HG03571 (cell line): ENCODE results near the gene TBC1D9.

Experiments
- ATAC-seq: cut with Tn5 transposase; IDR thresholded peaks from one replicate; pipeline ENCODE4 v1.9.1; 2021; ENCODE audit not compliant: unreplicated experiment

TBC1D9 gene

DNA sequence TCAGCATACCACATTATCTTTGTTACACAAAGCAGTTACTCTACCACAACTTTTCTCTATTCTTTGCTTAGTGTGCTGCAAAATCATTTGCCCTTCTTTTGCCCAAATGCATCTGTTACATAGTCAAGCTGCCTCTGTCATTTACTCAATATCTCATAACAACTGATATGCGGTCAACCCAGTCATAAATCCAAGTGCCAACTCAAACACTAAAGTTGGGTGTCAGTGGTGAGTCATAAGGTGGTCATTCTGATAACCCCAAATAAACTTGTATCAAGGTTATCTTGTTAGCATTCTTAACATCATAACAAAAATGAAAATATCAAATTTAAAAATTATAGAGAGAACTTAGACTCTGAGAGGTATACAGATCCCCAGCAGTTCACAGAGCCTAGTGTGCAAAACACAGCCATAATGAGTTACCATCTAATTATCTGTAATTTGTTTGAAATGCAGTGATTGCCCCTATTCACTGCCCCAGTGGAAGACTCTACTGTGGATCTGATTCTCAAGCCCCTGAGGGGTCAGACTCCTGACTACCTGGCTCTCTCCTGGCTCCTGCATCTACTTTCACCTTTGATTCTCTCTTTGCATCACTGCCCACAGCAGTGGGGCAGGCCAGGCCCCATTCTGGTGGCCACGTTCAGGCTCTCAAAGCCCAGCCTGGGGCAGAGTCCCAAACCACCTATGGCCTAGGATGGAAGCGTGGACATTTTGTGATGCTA lies 29.2 kb downstream of the TBC1D9 start:
- ATAC-seq, result no peak

DNA sequence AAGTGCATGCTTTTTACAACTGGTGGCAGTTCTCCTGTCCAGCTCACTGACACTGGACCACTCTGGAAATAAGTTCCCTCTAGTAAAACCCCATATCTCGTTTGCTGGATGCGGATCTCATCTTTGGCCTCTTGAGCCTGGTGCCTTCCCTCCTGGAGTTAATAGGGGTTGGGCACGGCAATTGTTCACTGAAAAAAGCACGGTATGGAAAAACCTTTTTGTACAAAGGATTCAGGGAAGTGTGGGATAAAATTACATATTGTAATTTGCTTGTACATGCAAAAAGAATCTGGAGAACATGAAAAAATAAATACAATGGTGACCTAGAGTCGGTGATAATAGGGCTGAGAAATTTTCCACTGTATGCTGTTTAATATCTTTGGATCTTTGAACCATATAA lies 30.6 kb downstream of the TBC1D9 start:
- no peak for ATAC-seq

DNA sequence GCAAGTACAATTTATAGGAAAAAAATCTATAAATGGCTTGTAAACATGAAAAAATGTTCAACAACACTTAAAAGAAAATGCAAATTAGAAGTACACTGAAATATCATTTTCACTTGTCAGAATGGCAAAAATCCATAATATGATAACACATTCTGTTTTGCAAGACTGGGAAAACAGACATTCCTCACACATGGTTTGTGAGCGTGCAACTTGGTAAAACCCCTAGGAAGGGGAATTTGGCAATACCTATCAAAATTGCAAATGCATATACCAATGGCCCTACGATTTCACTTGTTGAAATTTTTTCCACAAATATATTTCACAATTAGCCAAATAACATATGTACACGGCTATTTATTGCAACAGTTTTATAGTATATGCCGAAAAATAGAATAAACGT lies 31.4 kb downstream of the TBC1D9 start:
- ATAC-seq, result no peak

DNA sequence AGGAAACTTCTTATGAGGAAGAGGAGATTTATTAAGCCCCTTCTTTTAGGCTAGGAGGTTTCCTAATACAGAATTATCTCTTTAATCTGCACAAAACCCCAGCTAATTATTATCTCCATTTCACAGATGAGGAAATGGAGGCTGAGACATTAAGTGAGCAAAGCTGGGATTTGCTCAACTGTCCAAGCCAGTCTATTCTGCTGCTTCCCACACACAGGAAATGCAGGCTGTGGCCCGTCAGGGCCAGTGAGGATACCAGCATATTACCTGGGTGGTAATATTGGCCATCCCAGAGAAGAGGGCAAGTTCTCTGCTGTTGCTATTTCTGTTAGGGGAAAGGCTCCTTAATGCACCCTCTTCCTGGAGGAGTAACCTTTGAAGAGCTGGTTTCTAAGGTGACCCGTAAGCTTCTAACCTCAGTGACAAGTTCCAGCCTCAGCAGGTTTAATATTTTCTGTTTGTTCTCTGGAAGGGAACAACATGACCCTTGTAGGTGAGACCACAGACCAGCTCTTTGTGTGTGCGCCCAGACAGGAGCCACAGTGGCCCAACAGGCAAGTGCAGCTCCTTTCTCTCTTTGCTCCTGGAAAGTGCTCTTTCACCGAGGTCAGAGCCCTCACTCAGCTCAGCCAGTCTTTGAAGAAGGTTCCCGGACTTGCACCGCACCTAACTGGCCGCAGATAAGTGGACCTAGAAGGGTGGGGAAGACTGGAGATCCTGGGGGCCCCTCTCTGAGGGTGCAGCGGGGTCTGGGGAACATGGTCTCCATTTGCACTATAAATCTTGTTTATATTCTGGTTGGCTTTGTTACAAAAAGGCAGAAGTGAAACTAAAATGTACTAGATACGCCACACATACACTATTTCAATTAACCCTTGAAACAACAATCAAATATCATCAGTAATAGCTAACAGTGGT lies 35.5 kb downstream of the TBC1D9 start:
- peak; percentile 50 for ATAC-seq

DNA sequence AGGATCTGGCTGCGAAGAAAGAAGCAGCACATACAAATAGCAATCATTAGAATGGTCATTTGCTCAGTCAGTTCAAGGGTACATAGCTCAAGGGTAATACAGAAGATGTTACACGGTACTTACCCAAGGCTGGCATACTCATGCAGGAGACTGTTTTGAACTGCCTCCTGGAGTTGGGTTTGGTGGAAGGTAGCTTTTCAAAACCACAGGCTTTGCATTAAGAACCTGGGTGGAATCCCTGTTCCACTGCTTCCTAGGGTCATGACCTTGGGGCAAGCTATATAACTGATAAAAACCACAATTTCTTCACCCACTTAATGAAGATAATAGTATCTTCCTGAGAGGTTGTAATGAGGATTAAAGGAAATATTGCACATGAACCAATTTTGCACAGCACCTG lies 36.5 kb downstream of the TBC1D9 start:
- ATAC-seq, result no peak

DNA sequence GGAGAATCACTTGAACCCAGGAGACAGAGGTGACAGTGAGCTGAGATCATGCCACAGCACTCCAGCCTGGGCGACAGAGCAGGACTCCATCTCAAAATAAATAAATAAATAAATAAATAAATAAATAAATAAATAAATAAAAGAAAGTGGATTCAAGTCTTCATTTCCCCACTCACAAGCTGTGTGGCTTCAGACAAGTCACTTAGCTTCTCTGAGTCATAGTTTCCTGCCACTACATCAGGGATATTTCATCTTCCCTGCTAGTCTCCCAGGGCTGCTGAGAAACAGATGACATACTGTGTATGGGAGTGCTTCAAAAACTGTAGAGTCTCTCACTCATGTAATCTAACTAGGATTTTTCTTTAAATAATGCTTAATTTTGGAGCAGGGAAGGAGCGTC lies 37.2 kb downstream of the TBC1D9 start:
- no peak for ATAC-seq

DNA sequence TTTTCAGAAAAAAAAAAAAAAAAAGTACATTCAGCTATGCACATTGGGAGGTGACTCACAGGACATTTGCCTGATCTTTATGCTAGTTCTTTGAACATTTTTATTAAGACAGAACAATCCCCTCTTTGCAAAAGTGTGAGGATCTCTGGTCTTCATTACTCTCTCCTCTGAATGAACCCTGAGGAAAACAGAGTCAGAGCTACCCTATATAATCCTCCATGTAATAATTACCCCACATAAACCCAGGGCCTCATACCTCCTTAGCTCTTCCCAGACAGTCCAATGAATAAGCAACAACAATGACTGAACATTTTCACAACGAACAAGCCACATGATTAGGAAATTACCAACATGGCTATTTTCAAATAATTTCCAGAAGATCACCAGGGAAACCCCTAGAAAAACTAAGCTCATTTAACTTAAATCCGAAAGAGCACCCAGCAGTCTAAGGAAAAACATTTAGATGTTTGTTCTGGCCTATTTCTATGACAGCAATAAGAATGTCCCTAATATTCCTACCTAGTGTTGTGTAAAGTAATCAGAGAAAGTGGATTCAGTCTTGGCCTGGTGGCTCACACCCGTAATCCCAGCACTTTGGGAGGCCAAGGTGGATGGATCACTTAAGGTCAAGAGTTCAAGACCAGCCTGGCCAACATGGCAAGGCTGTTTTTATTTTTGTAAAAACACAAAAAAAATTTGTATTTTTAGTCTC lies 37.8 kb downstream of the TBC1D9 start:
- ATAC-seq, result no peak

DNA sequence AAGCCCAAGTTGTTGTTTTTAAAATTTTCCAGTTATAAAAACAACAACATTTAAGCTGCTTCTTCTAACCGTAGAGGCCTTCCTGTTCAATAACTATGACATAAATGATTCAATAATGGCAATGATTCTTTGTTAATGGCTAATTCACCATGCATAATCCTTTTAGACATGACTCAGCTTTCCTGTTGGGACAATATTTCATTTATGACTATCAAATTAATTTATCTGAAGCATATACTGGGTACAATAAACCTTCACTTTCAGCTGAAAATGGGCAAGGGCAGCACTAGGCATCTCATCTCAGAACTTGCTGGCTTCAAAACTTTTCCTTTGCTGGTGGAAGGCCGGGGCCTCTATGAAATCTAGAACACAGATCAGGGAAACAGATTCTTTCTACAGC lies 38.9 kb downstream of the TBC1D9 start:
- ATAC-seq, result no peak

DNA sequence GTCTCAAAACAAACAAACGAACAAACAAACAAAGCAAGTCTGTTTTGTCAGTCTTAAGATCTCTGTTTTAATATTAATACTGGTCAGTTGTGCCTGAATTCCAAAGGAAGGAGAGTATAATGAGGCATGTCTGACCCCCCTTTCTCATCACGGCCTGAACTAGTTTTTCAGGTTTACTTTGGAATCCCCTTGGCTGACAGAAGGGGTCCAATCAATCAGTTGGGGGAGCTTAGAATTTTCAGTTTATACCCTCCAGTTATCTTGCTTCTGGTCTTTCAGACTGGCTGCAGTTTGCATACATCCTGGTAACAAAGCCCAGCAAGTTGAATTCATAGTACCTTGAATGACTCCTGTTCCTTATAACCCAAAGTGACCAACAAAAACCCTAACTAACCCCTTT lies 41.1 kb downstream of the TBC1D9 start:
- ATAC-seq, result no peak

DNA sequence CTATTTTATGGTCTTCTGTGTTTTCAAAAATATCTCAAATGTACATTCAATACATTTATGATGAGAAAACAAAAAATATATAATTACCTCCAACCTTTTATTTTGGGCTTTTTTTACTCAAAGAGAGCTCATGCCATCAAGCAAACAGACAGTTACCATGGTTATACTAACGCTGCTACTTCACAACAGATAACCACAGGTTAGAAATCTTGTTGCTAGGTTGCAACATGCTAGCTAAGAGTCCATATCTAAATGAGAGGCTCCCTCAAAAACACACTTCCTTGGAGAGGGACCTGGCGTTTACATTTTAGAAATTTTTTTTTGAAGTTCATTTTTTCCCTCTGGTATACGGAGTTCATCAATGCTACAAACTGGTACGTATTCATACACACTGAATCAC lies 44.3 kb downstream of the TBC1D9 start:
- no peak for ATAC-seq

DNA sequence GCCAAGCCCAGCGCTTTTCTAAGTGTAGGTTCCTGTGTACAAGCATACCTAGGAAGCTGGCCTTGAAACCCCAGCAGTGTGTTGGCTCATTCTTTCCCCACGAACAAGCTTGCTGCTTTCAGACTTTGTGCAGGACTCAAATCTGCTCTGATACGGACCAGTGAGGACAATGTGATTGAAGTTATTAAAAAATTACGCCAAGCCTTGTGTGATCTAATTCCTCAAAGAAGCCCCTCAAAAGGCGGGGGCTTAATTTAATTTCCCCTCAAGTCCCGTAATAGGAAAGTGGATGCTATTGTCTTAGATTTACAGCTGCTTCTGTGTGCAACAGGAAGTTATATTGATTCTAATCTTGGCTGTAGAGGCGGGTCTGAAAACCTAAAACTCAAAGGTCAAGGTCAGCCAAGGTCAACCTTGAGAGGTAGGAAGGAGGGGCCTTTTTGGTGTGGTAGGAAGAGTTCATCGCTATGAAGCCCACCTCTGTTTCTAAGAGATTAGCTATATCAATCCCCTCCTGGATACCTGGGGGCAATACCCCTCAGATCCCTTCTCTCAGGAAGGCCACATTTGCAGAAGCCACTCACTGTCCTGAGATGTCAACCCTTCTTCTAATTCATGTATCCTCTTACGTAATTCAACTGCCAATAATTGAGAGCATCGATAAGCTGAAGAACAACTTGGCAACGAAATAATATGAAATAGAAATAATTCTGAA lies 45.1 kb downstream of the TBC1D9 start:
- no peak for ATAC-seq

DNA sequence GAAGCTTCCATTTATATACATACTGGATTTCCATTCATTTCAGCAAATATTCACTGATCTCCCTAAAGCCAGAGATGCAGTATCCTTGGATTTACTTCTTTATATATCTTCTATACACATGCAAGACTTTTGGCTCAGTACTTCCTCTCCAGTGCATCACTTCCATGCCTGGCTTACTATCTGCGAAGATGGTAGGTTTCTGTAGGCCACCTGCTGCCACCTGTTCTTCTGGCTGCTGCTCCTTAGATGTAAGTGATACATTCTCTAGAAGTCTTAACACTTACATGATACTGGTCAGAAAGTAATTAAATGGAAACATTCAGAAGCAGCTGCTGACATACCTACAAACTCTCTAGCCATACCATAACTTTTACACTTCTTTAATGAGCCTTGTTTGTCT lies 48.9 kb downstream of the TBC1D9 start:
- ATAC-seq, result no peak

DNA sequence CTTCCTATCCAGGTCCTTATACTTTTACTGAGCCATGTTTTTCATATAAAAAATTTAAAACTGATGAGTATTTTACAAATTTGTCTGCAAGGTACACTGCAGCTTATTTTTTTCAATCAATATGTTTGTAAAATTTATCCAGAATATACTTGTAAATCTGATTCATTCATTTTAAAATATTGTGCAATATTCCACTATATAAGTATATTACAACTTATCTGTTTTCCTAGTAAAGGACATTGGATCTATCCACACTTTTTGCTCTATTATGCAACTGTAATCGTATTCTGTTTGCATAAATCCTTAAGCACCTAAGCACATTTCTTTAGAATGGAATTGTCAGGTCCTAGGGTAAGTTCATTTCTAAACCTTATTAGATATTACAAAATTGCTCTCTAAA lies 49.5 kb downstream of the TBC1D9 start:
- ATAC-seq, result no peak

DNA sequence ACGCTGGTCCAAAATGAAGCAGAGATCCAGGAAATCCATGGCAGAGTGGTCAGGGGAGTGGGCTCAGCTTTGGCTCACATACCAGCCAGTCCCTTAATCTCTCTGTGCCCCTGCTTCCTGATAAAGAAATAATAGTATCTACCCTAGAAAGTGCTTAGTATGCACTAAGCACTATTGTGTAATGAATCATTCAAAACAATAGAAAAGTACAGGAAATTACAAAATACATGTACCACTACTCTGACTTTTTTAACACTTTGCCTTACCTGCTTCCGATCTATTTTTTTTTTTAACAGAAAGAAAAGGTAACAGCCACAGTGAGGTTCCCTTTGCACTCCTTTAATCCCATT lies 49.9 kb downstream of the TBC1D9 start:
- ATAC-seq, result no peak

DNA sequence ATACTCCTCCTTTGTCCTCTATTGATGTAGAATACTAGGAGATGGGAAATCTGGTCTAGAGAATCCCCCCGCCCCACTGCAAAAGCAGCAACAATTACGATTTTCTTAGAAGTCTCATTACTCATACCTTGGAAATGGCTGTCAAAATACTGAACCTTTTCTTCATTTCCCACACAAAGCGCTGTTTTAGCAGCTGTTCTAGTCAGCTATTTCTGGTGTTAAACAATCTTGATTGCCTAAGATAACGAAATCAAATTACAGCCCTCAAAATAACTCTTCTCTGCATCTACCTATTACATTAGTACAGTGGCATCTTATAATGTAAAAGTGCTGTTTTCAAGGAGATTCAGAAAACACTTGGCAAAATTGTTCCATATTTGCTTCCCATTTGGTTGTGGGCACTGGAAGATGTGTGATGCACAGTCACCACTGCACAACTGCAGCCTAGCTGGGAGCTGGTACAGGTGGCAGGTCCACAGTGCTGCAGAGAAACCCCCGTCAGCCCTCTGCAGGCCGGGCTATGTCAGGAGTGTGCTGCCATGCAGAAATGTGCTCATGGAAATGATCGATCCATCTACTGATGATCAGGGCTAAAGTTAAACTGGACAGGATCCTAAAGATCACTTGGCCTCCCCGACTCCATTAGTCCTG lies 50.4 kb downstream of the TBC1D9 start:
- ATAC-seq, result no peak

DNA sequence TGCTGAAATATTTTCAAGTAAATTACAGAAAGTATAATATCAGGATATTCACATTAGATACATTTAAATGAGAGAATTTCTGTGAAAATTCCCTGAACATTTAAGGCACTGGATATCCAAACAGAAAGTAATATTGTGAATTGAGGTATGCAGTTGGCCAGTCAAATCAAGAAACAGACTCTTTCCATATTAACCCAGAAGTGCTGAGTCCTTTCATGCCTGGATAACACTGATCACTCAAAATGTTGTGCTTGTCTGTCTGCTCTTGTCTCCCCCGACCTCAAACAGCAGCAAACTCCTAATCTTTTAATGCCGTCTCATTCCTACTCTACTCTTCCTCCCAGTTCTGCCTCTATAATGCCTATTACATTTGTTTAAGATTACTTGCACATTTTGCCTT lies 51.2 kb downstream of the TBC1D9 start:
- ATAC-seq, result no peak

DNA sequence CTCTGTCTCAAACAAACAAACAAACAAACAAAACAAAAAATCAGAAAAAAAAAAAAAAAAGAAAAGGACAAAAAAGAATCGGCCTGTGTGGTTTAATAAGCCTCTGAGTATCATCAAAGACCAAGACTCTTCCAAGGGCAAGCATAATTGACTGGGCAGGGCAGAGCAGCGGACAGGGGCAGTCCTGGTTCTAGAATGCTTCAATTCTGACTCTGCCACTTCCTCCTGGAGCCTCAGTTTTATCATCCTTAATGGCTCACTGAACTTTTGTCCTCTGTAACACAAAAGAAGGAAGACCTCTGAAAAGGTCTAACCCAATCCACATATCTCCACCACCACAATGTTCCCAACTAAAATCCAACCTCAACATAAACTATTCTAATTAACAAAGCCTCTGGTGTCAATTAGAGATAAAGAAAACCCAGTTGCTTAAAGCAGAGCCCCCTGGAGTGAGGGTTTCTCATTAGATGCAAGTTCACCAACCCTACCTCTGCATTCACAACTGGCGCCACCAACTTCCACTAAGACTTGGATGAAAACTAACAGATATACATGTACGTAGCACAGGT lies 51.7 kb downstream of the TBC1D9 start:
- ATAC-seq, result no peak

DNA sequence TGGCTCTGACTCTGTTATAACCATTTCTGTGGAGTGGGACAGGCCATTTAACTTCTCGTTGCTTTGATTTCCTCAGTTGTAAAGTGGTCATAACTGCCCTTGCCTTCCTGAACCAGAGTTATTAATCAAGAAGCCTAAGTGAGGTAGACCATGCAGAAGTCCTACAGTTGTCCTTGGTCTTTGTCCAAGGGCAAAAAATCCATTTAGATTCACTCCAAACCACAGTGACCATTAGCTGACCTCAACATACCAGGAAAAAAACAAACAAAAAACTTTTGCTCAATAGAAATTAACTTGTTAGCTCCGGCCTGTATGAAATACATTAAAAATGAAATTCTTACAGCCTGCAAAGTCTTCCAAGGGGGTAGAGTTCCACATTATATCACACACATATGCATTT lies 52.7 kb downstream of the TBC1D9 start:
- ATAC-seq, result no peak

DNA sequence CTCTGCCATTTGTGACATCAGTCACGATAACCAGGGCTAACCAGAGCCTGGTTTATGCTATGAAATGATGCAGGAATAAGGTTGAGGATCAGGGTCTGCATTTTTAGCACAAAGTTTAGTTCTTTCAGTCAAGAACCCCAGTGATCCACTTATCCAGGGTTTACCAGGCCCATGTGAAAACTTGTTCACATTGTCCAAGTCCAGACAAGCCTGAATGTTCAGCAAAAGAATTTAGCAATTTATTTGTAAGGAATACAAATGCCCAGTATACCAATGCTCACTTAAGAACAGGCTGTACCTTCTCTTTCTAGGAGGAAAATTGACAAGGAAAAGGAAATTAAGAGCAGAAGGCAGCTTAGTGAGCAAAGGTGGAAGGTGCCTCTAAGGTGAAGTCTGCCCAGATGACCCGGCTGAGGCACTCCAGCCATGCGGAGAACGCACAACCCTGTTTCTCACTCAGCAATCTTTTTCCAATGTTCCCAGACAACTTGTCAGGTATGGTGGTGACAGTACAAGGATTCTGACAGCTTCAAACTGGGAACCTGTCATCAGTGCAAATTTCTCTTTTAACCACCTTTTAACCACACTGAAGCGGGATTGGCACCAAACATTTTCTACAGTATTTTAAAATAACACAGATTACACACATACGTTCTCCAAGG lies 54.0 kb downstream of the TBC1D9 start:
- ATAC-seq, result no peak

DNA sequence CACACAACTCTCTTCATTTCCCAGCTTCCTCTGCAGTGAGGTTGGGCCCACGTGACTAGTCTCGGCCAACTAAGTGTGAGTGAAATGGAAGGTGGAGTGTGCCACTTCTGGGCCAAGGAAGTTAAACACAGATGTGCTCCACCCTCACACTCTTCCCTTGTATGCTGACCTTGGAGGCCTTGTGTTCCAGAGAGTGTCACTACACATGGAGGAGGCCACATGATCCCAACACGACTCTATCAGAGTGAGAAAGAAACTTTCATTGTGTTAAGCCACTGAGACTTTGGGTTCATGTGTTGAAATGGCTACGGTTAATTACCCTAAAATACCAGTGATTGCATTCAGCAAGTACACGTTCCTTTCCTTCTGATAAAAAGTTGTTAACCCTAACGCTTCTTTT lies 55.1 kb downstream of the TBC1D9 start:
- no peak for ATAC-seq
